ENCODE measurements around the gene RHCE.
"Not testable (repeated sequence)": the region's sequence is repeated elsewhere in the genome, so short reads cannot be mapped to it uniquely, and the experiment has no call there.

RHCE gene

DNA sequence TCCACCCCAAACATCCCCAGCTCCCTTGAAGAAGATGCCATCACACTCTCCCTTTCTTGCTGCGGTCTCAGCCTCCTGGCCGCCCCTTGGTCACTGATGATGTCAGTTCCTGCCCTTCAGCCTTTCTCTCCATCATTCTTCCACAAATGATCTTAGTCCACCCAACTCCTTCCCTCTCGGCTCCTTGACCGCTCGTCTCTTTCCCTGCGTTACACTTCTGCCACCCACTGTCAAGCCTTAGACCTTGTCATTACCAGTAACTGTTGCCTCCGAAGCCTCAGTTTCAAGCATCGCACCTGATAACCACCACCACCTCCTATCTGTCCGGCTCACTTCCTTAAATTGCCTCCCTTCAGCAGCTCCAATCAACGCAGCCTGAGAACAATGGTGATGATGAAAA lies 23.1 kb downstream of the RHCE start:
- not testable (repeated sequence) for DNase-seq

- no peak for DNase-seq
Measured at GRCh38 chr1:25392841-25393240, 27.8 kb downstream of the RHCE start.

GRCh38 chr1:25389721-25390120 lies 30.9 kb downstream of the RHCE start:
- DNase-seq: not testable (repeated sequence)

DNA sequence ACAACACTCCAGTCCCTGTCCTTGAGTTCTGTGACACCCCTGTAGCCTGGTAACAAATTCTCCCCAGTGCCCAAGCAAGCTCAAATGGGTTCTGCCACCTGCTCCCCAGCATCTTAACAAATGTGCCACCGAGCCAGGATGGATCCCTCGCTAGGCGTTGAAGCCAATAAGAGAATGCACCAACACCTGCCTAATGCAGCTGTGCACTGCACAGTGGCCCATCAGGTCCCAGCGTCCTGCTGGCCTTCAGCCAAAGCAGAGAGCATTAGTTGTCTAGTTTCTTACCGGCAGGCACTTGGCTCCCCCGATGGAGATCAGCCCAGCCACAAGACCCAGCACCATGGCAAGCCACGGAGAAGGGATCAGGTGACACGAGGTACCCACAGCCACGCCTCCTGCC lies 31.9 kb downstream of the RHCE start:
- not testable (repeated sequence) for DNase-seq

- DNase-seq: not testable (repeated sequence)
Measured at GRCh38 chr1:25387096-25387495, 33.5 kb downstream of the RHCE start.

GRCh38 chr1:25383875-25384274 lies 36.8 kb downstream of the RHCE start:
- not testable (repeated sequence) for DNase-seq

GRCh38 chr1:25383090-25383489 lies 37.5 kb downstream of the RHCE start:
- DNase-seq: not testable (repeated sequence)

- not testable (repeated sequence) for DNase-seq
Measured at GRCh38 chr1:25382543-25382942, 38.1 kb downstream of the RHCE start.

DNA sequence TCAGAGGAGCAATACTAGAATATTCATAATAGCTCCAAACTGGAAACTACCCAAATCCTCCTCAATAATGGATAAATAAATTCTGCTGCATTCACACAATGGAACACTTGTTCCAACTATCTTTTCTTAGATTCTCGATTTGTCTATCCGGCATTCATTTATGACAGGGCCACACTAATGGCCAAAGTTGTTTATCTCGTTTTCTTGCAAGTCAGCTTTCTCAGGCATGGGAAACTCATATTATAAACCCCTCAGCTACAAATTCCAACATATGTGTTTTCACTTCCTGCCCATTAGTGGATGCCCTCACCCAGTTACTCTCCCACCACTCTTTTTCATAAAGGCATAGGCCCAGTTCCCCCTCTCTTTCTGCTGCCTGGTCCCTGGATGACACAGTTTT lies 42.3 kb downstream of the RHCE start:
- DNase-seq: not testable (repeated sequence)

- DNase-seq: not testable (repeated sequence)
Measured at GRCh38 chr1:25371757-25372156, 48.9 kb downstream of the RHCE start.

DNA sequence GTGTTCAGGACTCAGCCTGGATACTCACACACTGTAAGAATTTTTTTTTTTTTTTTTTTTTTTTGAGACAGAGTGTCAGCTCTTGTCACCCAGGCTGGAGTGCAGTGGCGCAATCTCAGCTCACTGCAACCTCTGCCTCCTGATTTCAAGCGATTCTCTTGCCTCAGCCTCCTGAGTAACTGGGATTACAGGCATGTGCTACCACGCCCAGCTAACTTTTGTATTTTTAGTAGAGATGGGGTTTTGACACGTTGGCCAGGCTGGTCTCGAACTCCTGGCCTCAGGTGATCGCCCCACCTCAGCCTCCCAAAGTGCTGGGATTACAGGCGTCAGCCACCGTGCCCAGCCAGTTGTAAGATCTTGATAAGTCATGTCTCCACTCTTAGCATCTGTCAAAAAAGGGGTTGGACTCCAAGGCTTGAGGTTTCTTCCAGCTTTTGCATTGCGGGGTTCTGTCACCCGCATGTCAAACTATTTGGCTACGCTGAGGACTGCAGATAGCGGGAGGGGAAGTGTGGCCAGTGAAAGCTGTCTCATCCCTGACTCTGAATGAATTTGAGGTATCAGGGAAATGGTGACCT lies 50.8 kb downstream of the RHCE start:
- not testable (repeated sequence) for DNase-seq

DNA sequence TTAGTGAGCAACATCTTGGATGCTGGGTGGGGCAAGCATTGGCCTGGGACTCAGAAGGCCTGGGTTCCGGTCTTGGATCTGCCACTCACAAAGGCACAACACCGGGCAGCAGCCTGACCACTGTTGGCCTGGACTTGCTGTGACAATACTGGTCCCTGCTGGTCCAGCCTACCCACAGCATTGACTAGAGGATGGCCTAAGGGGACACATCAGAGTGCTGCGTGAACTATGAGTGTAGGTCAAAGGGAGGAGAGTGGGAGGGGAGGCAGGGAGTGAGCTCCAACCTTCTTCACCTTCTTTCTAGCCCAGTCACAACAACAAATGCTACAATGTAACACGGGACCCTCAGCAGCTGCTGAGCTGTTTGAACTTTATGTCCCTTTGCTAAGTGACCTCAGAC lies 51.4 kb downstream of the RHCE start:
- DNase-seq: no peak

DNA sequence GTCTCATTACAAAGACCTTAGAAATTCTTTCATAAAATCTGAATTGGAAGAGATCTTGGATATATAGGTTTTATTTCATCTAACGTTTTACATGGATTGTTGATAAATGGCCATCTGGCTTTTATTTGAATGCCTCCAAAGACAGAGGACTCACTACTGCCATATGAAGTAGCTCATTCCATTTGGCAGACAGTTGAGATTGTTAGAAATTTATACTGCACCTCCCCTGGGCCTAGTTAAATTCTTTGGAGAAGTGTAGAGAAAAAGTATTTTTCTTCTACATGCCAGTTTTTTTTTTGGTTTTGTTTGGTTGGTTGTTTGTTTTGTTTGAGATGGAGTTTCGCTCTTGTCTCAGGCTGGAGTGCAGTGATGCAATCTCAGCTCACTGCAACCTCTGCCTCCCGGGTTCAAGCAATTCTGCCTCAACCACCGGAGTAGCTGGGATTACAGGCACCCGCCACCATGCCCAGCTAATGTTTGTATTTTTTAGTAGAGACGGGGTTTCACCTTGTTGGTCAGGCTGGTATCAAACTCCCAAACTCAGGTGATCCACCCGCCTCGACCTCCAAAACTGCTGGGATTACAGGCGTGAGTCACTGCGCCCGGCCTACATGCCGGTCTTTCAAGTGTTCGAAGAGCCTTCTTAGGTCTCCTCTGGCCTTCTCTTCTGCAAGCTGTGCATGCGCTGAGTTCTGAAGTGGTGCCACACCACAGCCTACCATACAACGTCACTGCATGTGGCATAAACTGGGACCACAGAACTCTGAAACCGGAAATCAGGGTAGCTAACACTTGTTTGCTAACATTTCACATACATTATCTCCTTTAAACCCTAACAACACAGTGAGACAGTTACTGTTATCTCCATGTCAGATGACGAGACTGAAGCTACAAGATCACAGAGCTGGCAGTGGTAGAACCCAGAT lies 57.7 kb downstream of the RHCE start:
- DNase-seq: not testable (repeated sequence)

- no peak for DNase-seq
Measured at GRCh38 chr1:25361901-25362300, 58.7 kb downstream of the RHCE start.

DNA sequence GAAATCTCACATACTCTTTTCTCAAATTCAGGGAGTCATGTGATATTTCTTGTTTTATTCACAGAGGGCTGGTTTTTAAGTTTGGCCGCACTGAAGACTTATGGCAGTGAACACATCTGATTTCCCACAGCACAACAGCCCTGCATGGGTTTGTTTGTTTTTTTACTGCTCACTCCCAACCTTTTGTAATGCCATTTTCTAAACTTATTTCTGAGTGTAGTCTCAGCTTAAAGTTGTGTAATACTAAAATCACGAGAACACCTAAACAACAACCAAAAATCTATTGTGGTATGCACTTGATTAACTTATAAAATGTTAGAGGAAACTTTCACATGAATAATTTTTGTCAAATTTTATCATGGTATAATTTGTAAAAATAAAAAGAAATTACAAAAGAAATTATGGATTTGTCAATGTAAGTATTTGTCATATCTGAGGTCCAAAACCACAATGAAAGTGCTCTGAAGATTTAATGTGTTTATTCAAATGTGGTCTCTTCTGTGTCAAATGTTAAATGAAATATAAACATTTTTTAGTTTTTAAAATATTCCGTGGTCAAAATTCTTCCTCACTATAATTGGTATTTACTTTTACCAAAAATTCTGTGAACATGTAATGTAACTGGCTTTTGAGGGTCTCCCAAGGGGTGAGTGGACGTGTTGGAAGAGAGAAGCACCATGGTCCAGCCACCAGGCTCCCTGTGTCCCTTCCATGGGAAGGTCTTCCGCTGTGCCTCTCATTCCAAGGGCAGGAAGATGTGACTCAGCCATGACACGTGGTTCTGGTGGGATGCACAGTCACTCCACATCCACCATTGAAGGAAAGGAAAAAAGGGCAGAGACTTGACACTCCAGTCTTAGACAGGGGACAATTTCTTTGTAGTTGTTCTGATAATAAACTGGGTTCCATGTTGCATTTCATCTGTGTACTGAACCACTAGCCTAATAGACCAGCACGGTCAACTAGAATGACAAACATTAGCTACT lies 59.7 kb downstream of the RHCE start:
- no peak for DNase-seq

- no peak for DNase-seq
Measured at GRCh38 chr1:25356848-25357247, 63.8 kb downstream of the RHCE start.

GRCh38 chr1:25356441-25356840 lies 64.2 kb downstream of the RHCE start:
- no peak for DNase-seq

DNA sequence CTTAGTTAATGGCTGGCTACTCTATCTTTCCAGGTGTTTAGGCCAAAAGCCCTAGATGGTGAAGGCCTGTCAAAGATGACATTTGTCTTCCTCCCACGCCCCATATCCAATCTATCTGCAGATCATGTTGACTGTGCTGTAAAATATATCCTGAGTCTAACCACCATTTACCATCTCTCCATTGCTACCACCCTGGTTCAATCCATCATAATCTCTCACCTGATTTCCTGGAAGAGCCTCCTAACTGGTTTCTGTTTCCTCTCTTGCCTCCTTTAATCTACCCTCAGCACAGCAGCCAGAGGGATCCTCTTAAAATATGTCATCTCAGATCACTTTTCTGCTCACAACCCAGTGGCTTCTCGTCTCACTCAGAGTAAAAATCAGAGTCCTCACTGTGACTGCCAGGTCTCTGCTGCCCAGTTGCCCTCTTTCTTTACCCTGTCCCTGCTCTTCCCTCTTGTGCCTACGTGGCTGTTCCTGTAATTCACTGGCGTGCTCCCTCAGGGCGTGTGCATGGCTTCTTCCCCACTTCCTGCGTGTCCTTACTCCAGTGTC lies 64.7 kb downstream of the RHCE start:
- no peak for DNase-seq

GRCh38 chr1:25349606-25350005 lies 71.0 kb downstream of the RHCE start:
- no peak for DNase-seq

DNA sequence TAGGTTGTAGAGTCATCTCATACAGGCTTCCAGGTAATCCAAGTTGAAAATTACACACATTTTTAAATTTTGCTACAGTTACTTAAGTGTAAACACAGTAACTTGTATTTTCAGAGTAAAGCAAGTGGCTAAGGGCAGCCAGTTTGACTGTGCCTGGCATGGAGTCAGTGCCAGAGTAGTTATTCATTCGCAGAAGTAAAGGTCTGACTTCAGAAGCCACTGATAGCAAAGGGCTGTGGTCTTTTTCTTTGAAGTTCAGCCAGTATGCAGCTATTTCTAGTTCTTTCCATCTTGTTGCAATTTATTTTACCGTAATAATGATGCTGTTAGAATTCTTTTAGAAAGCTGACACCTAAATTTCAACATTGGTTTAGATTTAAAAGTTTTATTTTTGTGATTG lies 73.1 kb downstream of the RHCE start:
- DNase-seq: no peak

DNA sequence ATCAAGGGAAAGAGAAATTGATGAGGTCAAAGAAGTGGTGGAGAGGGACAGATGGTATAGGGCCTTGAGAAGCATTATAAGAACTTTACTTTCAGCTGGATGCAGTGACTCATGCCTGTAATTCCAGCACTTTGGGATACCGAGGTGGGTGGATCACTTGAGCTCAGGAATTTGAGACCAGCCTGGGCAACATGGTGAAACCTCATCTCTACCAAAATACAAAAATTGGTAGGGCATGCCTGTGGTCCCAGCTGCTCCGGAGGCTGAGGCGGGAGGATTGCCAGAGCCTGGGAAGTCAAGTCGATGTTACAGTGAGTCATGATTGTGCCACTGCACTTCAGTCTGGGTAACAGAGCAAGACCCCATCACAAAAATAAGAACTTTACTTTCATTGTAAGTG lies 76.8 kb downstream of the RHCE start:
- no peak for DNase-seq

DNA sequence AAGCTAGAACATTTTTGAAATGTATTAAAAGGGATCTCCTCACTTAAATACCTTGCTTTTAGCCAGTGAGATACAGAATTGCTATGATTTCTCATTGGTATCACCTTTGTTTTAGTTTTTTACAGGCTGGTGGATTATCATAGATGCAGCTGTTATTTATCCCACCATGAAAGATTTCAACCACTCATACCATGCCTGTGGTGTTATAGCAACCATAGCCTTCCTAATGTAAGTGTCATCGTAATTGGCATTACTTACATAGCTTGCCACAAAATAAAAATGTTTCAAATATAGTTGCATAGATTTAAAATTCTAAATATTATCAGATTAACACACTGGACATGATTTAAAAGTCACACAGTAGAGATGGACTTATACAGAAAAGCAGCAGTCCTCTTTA lies 77.8 kb downstream of the RHCE start:
- no peak for DNase-seq

GRCh38 chr1:25341746-25342145 lies 78.9 kb downstream of the RHCE start:
- no peak for DNase-seq
